HG03103 (cell line): Measurements from ENCODE around the gene RPL9.
"Not testable (repeated sequence)": the region's sequence is repeated elsewhere in the genome, so short reads cannot be mapped to it uniquely, and the experiment has no call there.

Experiments
- ATAC-seq: cut with Tn5 transposase; IDR thresholded peaks from one replicate; pipeline ENCODE4 v1.9.1; 2021; ENCODE audit warnings: low read depth; ENCODE audit not compliant: unreplicated experiment

Gene RPL9

DNA sequence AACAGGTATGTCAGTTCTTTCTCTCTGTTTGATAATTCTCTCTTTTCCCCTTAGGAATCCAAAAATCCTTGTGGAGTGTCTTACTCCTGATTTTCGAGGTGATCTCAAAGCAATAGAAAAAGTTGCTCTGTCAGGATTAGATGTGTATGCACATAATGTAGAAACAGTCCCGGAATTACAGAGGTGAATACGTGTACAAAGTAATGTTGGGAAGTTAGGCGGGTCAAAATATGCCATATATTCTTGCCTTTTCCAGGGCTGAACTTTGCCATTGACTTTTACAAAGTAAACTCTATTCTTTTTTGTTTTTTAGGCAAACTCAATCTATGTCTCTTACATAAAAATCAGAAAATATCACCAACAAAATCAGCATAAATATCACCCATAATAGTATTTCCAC, 8.7 kb upstream of the RPL9 start:
- no peak for ATAC-seq

DNA sequence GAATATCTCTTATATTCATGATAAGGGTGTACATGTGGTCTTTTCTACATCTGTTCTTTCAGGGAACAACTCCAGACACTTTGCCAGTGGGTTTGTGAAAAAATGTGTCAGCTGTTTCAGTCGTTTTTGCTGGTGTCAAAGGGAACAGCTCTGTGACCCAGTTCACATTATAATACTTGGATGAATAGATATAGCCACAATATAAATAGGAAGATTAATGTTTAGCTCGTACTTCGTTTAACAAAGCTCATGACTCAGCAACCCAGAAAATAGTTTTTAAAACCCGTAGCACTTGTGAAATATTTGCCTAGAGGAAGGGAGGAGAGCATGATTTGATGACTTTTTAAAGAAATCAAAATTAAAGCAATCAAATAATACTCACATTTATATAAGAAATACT, 8.0 kb upstream of the RPL9 start:
- ATAC-seq = no peak

DNA sequence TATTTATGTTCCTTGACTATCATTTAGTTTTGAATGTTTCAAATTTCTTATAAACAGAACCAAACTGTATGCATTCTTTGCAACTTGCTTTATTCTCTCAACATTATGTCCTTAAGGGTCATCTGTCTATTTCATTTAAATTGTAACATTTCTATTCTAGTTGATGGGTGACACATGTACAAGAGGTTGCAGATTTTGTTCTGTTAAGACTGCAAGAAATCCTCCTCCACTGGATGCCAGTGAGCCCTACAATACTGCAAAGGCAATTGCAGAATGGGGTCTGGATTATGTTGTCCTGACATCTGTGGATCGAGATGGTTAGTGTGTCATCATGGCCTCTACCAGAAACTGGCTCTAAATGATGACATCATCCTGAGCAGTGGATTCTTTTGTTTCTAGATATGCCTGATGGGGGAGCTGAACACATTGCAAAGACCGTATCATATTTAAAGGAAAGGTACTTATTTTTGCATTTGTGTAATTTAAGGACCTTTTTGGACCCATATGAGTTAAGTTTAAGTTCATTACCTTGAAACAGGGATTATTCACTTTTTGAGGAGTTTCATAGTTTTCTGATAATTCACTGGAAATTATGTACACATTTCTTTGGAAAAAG, 6.3 kb upstream of the RPL9 start:
- ATAC-seq = no peak

DNA sequence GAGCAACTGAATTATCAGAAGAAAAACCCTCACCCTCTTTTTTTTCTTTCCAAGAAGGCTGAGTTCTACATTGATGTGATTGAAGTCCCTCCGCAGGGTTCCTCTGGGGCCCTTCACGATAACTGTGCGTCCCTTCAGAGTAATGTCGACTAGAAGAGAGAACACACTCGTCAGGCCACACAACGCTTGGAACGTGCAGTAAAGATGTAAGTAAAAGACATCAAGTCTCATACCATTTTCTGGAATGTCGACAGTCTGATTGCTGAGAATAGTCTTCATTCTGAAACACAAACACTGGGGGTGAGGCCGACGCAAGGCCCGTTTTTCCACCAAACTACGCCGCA, 589 bp downstream of the RPL9 start:
- ATAC-seq = not testable (repeated sequence)

DNA sequence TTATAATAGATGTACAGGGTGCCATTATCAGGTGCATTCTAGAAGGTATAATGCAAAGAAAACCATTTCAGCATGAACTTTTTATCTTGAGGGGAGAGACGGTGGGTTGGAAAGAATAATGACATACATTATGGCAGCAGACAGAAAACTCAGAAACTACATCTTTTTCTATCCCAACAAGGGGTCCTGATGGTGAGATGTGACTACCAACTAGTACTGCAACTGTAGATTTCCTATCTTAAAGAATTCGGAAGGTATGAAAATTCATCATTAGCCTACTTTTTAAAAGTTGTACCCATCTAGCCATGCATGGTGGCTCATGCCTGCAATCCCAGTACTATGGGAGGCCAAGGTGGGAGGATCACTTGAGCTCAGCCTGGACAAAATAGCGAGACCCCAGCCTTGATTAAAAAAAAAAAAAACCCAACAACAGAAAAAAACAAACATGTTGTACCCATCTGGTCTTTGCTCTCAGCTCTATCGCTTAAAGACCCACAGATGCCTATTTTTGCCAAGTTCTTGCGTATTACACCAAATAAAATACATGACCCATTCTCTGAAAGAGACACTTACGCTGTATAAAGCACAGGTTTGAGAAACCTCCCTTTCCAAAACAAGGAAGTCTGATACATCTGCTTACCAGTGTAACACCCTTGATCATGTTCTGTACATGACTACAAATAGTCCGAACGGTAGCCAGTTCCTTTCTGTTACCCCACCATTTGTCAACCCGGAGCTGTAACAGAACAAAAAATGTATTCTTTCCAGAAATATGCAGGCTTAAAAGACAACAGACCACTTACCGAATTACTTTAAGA, 1.6 kb downstream of the RPL9 start:
- no peak for ATAC-seq

DNA sequence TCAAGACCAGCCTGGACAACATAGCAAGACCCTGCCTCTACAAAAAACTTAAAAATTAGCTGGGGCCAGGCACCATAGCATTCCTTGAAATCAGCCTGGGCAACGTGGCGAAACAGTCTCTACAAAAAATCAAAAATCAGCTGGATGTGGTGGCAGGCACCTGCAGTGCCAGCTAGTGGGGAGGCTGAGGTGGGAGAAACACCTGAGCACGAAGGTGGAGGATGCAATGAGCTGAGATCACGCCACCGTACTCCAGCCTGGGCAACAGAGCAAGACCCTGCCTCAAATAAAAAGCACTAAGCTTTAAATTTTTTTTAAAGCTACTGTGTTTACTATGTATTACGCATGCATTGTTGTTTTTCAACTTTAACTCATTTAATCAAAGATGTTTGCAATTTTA, 3.2 kb downstream of the RPL9 start:
- ATAC-seq = no peak

DNA sequence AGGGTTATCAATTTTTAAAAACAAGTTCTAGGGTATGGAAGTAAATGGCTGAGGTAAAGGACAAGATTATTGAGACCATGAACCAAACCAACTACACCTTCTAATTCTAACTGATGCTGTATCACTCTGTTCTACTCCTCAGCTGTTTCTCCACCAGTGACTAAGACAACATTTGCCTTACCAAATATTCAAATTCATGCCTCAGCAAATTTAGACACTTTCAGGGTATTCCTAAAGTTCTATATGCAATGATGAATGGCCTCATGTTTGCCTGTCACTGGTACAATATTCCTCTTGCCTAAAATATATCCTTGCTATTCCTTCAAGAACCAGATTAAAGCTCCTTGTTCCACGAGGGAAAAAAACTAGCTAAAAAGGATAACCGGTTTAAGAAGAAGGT, 5.0 kb downstream of the RPL9 start:
- ATAC-seq = no peak

DNA sequence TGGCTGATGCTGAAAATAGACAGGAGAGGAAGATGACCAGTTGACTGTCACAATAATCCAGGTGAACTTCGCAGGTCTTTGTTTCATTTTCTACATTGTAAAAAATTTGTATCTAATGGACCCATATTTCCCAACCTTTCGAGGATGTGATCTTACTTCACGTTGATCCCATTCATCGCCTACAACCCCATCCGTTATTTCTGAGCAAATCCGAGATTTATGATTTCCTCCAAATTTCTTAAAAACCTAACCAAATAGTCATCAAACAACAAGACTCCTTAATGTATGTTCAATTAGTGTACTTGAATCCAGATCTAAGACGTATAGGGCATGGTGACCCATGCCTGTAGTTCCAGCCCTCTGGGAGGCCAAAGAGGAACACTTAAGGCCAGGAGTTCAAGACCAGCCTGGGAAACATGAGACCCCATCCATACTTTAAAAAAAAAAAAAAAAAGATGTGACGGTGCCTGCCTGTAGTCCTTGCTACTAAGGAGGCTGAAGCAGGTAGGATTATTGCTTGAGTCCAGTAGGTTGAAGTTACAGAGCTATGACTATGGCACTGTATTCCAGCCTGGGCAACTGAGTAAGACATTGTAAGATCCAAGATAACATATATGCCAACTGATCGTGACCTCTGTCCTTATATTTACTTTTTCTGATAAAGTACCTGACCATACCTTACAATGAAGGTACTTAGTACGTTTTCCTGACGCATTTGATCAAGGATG, 5.7 kb downstream of the RPL9 start:
- no peak for ATAC-seq

DNA sequence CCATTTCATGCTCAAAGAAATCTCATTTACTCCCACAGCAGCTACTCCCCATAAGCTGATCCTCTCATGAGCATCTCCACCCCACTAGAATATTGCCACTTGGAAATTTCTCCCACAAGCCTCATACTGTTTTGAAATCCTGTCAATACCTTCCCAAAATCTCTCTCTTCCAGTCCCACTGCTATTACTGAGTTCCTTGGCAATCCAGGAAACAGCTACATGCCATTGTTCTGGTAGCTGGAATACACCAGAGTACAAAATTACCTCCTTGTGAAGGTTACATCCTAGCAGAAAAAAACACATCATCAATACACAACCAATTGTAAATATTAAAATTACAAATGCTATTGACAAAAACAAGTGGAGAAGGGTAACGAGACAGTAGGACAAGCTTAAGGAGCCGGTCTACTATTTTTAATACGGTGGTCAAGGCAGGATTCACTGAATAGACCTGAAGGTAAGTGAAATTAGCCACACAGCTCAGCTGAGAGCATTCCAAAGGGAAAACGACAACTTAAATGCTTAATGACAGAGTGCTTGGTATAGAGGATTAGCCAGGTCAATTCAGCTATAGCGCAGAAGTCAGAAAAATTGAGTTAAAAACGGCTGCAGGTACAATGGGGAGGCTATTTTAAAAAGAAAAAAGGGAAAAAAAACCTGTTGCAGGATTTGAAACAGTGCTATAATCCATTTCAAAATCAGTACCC, 6.4 kb downstream of the RPL9 start:
- no peak for ATAC-seq

DNA sequence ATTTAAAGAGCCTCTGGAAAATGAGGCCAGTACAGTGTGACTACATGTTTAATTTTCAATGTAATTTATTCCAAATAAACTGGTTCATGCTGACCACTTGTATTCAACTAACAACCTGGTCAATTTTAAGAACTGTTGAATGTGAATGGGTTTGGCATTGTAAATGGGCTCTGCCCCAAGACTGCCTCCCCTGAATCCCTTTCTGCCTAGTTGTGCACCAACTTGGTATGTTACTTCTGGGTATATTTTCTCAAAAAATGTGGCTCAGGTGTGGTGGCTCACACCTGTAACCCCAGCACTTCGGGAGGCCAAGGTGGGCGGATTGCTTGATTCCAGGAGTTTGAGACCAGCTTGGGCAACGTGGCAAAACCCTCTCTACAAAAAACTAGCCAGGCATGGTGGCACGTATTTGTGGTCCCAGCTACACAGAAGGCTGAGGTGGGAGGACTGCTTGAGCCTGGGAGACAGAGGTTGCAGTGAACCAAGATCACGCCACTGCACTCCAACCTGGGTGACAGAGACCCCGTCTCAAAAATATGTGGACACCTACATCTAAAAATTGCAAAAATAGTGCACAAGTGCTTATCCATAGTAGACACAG, 7.2 kb downstream of the RPL9 start:
- ATAC-seq = no peak

DNA sequence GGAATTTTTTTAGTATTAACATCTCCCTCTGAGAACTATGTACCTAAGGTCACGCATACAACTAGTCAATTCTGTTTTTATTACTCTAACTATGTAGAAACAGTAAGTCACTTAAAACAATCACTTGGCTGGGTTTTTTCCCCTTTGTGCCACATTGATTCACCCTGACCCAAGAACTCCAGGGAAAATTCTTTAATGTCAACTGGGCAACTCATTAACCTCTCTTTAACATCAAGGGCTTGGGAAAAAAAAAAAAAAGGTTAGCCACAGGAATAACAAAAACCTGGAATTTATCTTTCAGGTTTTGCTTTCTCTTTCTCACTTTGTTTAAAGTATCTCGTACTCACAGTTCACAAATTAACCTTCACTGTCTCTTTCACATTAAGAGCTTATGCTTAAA, 8.1 kb downstream of the RPL9 start:
- ATAC-seq = no peak

DNA sequence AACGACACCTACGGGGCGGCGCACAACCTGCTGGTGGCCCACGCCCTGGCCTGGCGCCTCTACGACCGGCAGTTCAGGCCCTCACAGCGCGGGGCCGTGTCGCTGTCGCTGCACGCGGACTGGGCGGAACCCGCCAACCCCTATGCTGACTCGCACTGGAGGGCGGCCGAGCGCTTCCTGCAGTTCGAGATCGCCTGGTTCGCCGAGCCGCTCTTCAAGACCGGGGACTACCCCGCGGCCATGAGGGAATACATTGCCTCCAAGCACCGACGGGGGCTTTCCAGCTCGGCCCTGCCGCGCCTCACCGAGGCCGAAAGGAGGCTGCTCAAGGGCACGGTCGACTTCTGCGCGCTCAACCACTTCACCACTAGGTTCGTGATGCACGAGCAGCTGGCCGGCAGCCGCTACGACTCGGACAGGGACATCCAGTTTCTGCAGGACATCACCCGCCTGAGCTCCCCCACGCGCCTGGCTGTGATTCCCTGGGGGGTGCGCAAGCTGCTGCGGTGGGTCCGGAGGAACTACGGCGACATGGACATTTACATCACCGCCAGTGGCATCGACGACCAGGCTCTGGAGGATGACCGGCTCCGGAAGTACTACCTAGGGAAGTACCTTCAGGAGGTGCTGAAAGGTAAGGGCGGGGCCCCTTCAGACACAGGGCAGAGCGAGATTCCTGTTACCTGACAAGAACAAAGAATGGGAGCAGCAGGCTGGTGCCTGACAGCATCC, 11.7 kb downstream of the RPL9 start:
- ATAC-seq = peak; percentile 50

DNA sequence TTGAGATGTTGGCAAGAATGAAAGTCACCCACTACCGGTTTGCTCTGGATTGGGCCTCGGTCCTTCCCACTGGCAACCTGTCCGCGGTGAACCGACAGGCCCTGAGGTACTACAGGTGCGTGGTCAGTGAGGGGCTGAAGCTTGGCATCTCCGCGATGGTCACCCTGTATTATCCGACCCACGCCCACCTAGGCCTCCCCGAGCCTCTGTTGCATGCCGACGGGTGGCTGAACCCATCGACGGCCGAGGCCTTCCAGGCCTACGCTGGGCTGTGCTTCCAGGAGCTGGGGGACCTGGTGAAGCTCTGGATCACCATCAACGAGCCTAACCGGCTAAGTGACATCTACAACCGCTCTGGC, 12.3 kb downstream of the RPL9 start:
- ATAC-seq = no peak

DNA sequence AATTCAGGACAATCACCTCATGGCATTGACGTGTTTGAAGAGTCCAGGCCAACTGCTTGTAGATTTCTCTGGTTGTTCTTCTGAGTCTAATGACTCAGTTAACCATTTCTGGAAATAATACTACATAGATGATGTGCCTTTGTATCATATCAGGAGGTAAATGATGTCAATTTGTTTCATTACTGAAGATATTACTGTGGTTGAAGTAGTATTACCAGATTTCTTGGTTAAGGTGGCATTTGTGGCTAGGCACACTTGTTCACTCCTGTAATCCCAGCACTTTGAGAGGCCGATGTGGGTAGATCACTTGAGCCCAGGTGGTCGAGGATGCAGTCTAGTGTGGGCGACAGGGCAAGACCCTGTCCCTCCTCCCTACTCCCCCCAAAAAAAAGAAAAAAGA, 15.7 kb downstream of the RPL9 start:
- ATAC-seq = no peak

DNA sequence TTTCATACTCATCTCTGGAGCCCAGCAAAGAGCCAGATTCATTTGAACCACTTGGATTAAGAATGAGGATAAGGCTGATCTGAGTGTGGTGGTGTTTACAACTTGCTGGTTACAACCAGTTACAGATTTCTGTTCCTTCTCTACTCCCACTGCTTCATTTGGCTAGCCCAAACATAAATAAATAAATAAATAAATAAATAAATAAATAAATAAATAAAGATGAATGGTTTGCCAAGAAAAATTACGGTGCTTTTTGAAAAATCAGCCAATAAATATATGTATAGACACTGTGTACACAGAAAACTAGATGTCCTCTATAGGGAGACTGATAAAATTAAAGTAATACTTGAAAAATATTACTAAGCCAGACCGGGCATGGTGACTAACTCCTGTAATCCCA, 17.1 kb downstream of the RPL9 start:
- no peak for ATAC-seq

DNA sequence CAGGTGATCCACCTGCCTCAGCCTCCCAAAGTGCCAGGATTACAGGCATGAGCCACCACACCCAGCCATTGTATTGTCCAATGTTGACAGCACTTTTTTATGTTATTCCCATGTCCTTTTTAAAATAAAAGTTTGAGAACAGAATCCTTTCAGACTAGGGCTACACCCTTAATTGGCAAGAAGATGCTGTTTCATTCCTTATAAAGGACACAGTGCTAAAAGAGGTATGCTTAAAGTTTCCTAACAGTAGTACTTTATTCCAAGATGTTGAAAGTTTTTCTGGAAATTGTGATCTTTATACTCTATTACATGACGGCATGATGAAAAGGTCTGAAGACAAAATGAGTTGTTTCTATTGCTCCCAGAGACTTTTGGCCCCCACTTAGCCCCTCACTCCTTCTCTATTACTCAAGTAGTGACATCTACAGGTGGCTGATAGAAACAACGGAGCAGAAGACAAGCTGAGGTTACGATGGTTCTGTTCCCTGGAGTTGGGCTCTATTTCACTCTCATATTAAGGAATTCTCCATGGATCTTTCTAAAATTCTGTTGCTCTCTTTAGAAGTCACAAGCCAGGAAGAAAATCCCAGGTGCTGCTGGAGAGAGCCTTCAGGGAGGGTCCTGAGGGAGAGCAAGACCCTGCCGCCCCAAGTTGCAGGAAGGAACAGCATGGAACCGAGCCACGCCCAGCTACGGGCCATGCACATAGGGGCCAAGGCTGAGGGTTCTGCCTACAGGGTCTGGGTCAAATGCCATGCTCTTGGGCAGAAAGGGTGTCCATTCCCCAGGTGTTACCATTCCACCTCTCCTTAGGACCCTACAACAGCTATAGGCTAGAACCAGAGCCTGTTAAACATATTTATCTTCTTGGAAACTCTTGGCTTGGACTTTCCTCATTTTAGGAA, 22.8 kb downstream of the RPL9 start:
- ATAC-seq = no peak

DNA sequence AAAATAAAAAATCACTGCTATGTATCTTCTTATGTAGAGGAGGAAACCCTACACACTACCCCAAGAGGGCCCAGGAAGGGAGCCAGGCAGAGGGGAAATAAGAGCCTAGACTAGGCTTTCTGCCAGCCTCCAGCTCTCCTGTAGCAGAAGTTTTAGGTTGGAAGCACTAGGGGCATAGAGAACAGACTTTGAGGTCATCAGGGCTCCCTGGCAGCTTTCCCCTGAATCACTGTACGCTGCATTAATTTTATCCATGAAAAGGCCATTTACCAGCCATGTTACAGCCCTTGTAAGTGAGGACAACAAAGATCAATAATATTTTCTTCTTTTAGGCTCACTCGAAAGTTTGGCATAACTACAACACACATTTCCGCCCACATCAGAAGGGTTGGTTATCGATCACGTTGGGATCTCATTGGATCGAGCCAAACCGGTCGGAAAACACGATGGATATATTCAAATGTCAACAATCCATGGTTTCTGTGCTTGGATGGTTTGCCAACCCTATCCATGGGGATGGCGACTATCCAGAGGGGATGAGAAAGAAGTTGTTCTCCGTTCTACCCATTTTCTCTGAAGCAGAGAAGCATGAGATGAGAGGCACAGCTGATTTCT, 24.7 kb downstream of the RPL9 start:
- ATAC-seq = no peak

DNA sequence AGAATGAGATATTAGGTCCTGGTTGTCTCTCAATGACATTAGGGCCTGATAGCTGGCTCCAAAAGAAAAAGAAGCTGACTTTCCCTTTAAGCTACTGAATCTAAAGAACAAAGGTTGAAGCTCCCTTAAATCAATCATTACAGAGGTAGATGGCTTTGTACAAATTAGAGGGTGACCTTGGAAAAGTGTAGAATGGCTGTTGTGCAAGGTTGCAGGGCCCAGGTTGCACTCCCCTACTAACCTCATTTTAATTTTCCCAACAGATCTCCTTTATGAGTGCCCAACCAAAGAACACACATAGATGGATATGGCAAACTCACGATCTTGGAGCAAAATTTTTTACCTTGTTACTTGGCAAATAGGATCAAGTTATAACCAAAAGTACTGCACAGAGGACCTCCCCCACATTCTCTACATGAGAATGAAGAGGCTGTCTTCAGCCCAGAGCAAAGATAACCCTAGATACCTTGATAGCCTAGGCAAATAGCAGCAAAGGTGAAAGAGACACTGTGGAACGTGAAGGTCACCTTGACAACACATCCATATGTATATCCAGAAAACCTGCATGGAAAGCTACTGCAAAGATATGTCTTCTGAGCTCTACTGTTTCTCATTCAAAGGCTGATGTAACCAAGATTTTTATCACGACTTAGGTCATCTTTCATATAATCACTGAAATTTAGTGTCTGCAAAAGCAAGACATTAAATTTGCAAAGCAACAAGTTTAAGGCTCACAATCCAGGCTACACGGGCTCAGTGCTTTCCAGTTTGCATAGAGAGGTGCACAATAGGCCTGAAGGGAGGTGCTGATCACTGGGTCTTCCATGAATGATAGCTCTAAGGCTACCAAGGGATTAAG, 29.0 kb downstream of the RPL9 start:
- no peak for ATAC-seq
